Small intestine (tissue), 7 donors: Measurements from ENCODE around the gene RCBTB2. TPM values are rescaled to one million over a fixed set of nuclear protein-coding genes. Genes with fewer than 3 reads are reported as not detected.

Experiments
- DNase-seq, 2 donors: peaks; one replicate each; pipeline versions ENCODE4 v3.0.0 to v3.0.0-alpha.2; 2013
- FAIRE-seq: peaks from 2 replicates; lab custom pipeline; 2012; peaks lifted over from hg19 to GRCh38; lab: Jason Lieb, UNC
- H3K27ac ChIP-seq, 3 donors: one replicate each; pipeline ENCODE4 v1.5.1; 2013; ENCODE audit warnings: low read length in 2 of 3, mild to moderate bottlenecking in 2 of 3, control low read depth in 1 of 3, inconsistent platforms in 1 of 3, low read depth in 1 of 3, moderate library complexity in 1 of 3
- H3K27me3 ChIP-seq, 3 donors: one replicate each; pipeline ENCODE4 v1.6.1; 2013; ENCODE audit warnings: low read length in 3 of 3, inconsistent platforms in 1 of 3; ENCODE audit not compliant: control insufficient read depth in 3 of 3, insufficient read depth in 3 of 3
- H3K36me3 ChIP-seq, 3 donors: one replicate each; pipeline ENCODE4 v1.6.1; 2013; ENCODE audit warnings: low read length in 3 of 3, inconsistent platforms in 1 of 3, low read depth in 1 of 3, mild to moderate bottlenecking in 1 of 3, moderate library complexity in 1 of 3; ENCODE audit not compliant: control insufficient read depth in 3 of 3, insufficient read depth in 2 of 3
- H3K4me1 ChIP-seq, 3 donors: one replicate each; pipeline ENCODE4 v1.6.1; 2013; ENCODE audit warnings: low read length in 2 of 3, inconsistent platforms in 1 of 3, low read depth in 1 of 3, mild to moderate bottlenecking in 1 of 3, moderate library complexity in 1 of 3; ENCODE audit not compliant: control insufficient read depth in 3 of 3, insufficient read depth in 2 of 3
- H3K4me3 ChIP-seq, 3 donors: one replicate each; pipeline ENCODE4 v1.5.1; 2013; ENCODE audit warnings: low read length in 3 of 3, control low read depth in 1 of 3, inconsistent platforms in 1 of 3, low read depth in 1 of 3, mild to moderate bottlenecking in 1 of 3, moderate library complexity in 1 of 3
- H3K9me3 ChIP-seq, 2 donors: one replicate each; pipeline ENCODE4 v1.6.1; 2013; ENCODE audit warnings: low read depth in 1 of 2, low read length in 1 of 2; ENCODE audit not compliant: control insufficient read depth in 2 of 2, insufficient read depth in 1 of 2
- WGBS, 3 donors: extraction: QIAGEN DNeasy Blood & Tissue Kit; methylation state at CpG; one replicate each; pipeline ENCODE4 v1.1.7; 2013; 5-methylcytosine and 5-hydroxymethylcytosine counted together
- polyA plus RNA-seq, 4 donors: library from polyadenylated mRNA; stranded (reverse) in 3 of 4; unstranded in 1 of 4; fragments of 200-250 nt in 3 of 4; fragments of 120-200 nt in 1 of 4; gene quantifications; one replicate each; pipeline versions ENCODE4 v1.2.1 to v1.2.3, GENCODE V29; 2013
- donor health status: healthy with polysubstance abuse.
- donor health status: control.
- donor health status: control.
- donor health status: Bipolar disorder and iron deficiency.
- donor health status: healthy.

The RCBTB2 gene
- polyA plus RNA-seq, 4 donors = 3.1 to 10.3 (median 6.2) TPM

- 90 to 95% (median 93%) methylated on average over 6 of the region's 6 CpGs for WGBS, 3 donors
- Histone ChIP-seq H3K27me3 (no peaks in the 10 kb centered on the region), H3K4me3 (no peak overlapping the region), H3K9me3 (no peaks in the 10 kb centered on the region), H3K27ac (no peak overlapping the region), H3K4me1 (no peaks in the 10 kb centered on the region), H3K36me3 (peaks cover 0 to 4% (median 0%) of the 10 kb centered on the region in 3 donors)
- no peak for DNase-seq
- no peak for FAIRE-seq
These were observed 24.9 kb downstream of the RCBTB2 start for GRCh38 chr13:48508011-48508410.

GRCh38 chr13:48507021-48507420, 25.9 kb downstream of the RCBTB2 start:
- FAIRE-seq = no peak
- Histone ChIP-seq H3K36me3 (peaks cover 0 to 8% (median 0%) of the 10 kb centered on the region in 3 donors), H3K9me3 (no peaks in the 10 kb centered on the region), H3K27ac (peak overlapping the region in 1 of 3 donors; percentile 46), H3K4me1 (no peaks in the 10 kb centered on the region), H3K27me3 (no peaks in the 10 kb centered on the region), H3K4me3 (no peak overlapping the region)
- 90 to 95% (median 91%) methylated on average over 10 of the region's 10 CpGs for WGBS, 3 donors
- no peak for DNase-seq

- Histone ChIP-seq H3K9me3 (no peaks in the 10 kb centered on the region), H3K27ac (peak overlapping the region in 2 of 3 donors; percentile 59 to 86), H3K4me3 (no peak overlapping the region), H3K4me1 (no peaks in the 10 kb centered on the region), H3K27me3 (no peaks in the 10 kb centered on the region), H3K36me3 (peaks cover 0 to 8% (median 0%) of the 10 kb centered on the region in 3 donors)
- FAIRE-seq = no peak
- 81 to 88% (median 86%) methylated on average over 14 of the region's 14 CpGs for WGBS, 3 donors
- DNase-seq = no peak
These were observed 26.7 kb downstream of the RCBTB2 start for GRCh38 chr13:48506092-48506701.

- Histone ChIP-seq H3K36me3 (peaks cover 0 to 8% (median 0%) of the 10 kb centered on the region in 3 donors), H3K27me3 (no peaks in the 10 kb centered on the region), H3K27ac (peak overlapping the region in 1 of 3 donors; percentile 86), H3K4me3 (no peak overlapping the region), H3K9me3 (no peaks in the 10 kb centered on the region), H3K4me1 (no peaks in the 10 kb centered on the region)
- FAIRE-seq (no peak), DNase-seq (peak; percentile 6 to 48)
- WGBS, 3 donors = 64 to 84% (median 69%) methylated on average over 11 of the region's 11 CpGs
These were observed 27.2 kb downstream of the RCBTB2 start for GRCh38 chr13:48505597-48506091.

GRCh38 chr13:48505012-48505411, 27.9 kb downstream of the RCBTB2 start:
- H3K27ac ChIP-seq = peak overlapping the region in 1 of 3 donors; percentile 74
- no peak for DNase-seq
- WGBS, 3 donors = 88 to 95% (median 93%) methylated on average over 4 of the region's 4 CpGs
- H3K4me3 ChIP-seq = no peak overlapping the region
- no peak for FAIRE-seq
- H3K36me3 ChIP-seq = peaks cover 0 to 8% (median 0%) of the 10 kb centered on the region in 3 donors
- H3K4me1 ChIP-seq = no peaks in the 10 kb centered on the region
- no peaks in the 10 kb centered on the region for H3K27me3 ChIP-seq
- H3K9me3 ChIP-seq = no peaks in the 10 kb centered on the region

- H3K4me1 ChIP-seq = no peaks in the 10 kb centered on the region
- H3K27me3 ChIP-seq = no peaks in the 10 kb centered on the region
- H3K4me3 ChIP-seq = no peak overlapping the region
- WGBS, 3 donors = 92 to 96% (median 95%) methylated on average over 8 of the region's 8 CpGs
- peak overlapping the region in 1 of 3 donors; percentile 16 for H3K27ac ChIP-seq
- FAIRE-seq = no peak
- H3K9me3 ChIP-seq = no peaks in the 10 kb centered on the region
- DNase-seq = no peak
- H3K36me3 ChIP-seq = peaks cover 0 to 11% (median 0%) of the 10 kb centered on the region in 3 donors
These were observed 28.3 kb downstream of the RCBTB2 start for GRCh38 chr13:48504606-48505005.

GRCh38 chr13:48502601-48503319, 30.1 kb downstream of the RCBTB2 start:
- Histone ChIP-seq H3K4me3 (no peak overlapping the region), H3K9me3 (no peaks in the 10 kb centered on the region), H3K27me3 (no peaks in the 10 kb centered on the region), H3K4me1 (no peaks in the 10 kb centered on the region), H3K36me3 (peaks cover 0 to 10% (median 0%) of the 10 kb centered on the region in 3 donors), H3K27ac (no peak overlapping the region)
- FAIRE-seq (no peak), DNase-seq (no peak)
- 91 to 93% (median 93%) methylated on average over 19 of the region's 19 CpGs for WGBS, 3 donors

- no peak overlapping the region for H3K27ac ChIP-seq
- H3K27me3 ChIP-seq = no peaks in the 10 kb centered on the region
- peaks cover 0 to 10% (median 0%) of the 10 kb centered on the region in 3 donors for H3K36me3 ChIP-seq
- no peaks in the 10 kb centered on the region for H3K9me3 ChIP-seq
- H3K4me3 ChIP-seq = no peak overlapping the region
- H3K4me1 ChIP-seq = no peaks in the 10 kb centered on the region
- WGBS, 3 donors = 87 to 97% (median 90%) methylated on average over 2 of the region's 2 CpGs
- FAIRE-seq = no peak
- no peak for DNase-seq
These were observed 31.2 kb downstream of the RCBTB2 start for GRCh38 chr13:48501705-48502104.
